Suprapubic skin (tissue), 3 donors: ENCODE data around the gene DCDC2C.

Experiments used
- POLR2AphosphoS5 ChIP-seq, 3 donors: sonication (generic); formaldehyde crosslinking; IDR thresholded peaks; one replicate each; pipeline ENCODE4 v1.6.1; 2017; ENCODE audit warnings: antibody characterized with exemption in 3 of 3
- TF ChIP-seq, protein P1 (sequence below), 2 donors: fragments of 200-600 bp in 1 of 2; fragments of 450-650 bp in 1 of 2; sonication (generic) in 1 of 2; IDR thresholded peaks; one replicate each; pipeline ENCODE4 v1.5.1; 2016 to 2019; ENCODE audit warnings: antibody characterized with exemption in 2 of 2, mild to moderate bottlenecking in 1 of 2, moderate library complexity in 1 of 2

- TF ChIP-seq, protein P1, sequence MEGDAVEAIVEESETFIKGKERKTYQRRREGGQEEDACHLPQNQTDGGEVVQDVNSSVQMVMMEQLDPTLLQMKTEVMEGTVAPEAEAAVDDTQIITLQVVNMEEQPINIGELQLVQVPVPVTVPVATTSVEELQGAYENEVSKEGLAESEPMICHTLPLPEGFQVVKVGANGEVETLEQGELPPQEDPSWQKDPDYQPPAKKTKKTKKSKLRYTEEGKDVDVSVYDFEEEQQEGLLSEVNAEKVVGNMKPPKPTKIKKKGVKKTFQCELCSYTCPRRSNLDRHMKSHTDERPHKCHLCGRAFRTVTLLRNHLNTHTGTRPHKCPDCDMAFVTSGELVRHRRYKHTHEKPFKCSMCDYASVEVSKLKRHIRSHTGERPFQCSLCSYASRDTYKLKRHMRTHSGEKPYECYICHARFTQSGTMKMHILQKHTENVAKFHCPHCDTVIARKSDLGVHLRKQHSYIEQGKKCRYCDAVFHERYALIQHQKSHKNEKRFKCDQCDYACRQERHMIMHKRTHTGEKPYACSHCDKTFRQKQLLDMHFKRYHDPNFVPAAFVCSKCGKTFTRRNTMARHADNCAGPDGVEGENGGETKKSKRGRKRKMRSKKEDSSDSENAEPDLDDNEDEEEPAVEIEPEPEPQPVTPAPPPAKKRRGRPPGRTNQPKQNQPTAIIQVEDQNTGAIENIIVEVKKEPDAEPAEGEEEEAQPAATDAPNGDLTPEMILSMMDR (IDR thresholded peaks at IDR 0.05) = no peak
- no peak for TF ChIP-seq POLR2AphosphoS5 (IDR thresholded peaks at IDR 0.05)
These were observed 67.5 kb downstream of the DCDC2C start for GRCh38 chr2:3770724-3771415.
